Measurements from ENCODE around the gene MUC6.

DNA sequence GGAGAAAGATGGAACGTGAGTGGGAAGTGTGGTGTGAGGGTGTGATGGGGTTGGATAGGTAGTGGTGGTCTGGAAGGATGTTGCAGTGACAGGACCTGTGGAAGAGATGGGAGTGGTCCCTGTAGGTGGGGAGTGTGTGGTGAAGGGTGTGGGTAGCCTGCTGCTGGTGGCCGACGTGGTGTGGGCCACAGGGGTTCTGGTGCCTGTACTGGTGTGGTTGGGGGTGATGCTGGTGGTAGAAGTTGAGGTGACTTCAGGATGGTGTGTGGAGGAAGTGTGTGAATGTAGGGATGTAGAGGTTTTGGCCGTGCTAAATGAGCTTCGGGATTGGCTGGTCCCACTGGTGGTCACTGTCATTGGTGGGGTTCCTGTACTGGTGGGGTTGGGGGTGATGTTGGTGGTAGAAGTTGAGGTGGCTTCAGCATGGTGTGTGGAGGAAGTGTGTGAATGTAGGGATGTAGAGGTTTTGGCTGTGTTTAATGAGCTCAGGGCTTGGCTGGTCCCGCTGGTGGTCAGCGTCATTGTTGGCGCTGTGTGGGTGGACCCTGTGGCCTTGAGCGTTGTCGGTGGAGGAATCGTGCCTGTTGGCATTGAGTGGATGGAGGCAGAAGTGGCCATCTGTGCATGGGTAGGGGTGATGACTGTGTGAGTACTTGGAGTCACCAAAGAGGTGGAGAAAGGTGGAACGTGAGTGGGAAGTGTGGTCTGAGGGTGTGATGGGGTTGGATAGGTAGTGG, 19.1 kb downstream of the MUC6 start:
- TF ChIP-seq JUNB (IDR thresholded peaks at IDR 0.05) (no peak), DPF2 (IDR thresholded peaks at IDR 0.05) (no peak)
